Measurements from ENCODE around the gene AKAP13. TPM values are rescaled to one million over a fixed set of nuclear protein-coding genes. Genes with fewer than 3 reads are reported as not detected.

AKAP13 gene
- total and polyA plus RNA-seq, 2 of the 13 experiments (the other 11 are each of a cell fraction or from before 2014, with no cell fraction given) = 6.7 to 27.1 TPM

GRCh38 chr15:85331655-85332285, 48.6 kb upstream of the AKAP13 start:
- H3K27me3 ChIP-seq (ENCODE audit: control insufficient read depth in 1 of 2, insufficient read depth in 2 of 2, low read length in 2 of 2) = no peaks in the 10 kb centered on the region; a peak in 2 of 5 replicates
- no peaks in the 10 kb centered on the region for H3K79me2 ChIP-seq (ENCODE audit: insufficient read depth, low read length)
- ChIA-PET POLR2A (interaction anchor here (1.3 to 1.4 kb wide), 2 partner anchors 13 to 102 kb away, joined by 5 to 7 read pairs; no protein-coding TSS in a partner anchor), CTCF (ENCODE audit: low intra/inter-chr PET ratio, low total read pairs) (interaction anchor here (1.2 to 1.6 kb wide), 3 partner anchors 82 to 173 kb away, joined by 3 to 7 read pairs (median 4); no protein-coding TSS in a partner anchor)
- TF ChIP-seq HNF4G (IDR thresholded peaks at IDR 0.05; ENCODE audit: borderline replicate concordance, low read depth, low read length) (no peak), HNF4G (CRISPR knock-in tag; IDR thresholded peaks at IDR 0.05; ENCODE audit: borderline replicate concordance, low read depth) (no peak), ATAD3A (CRISPR knock-in tag; IDR thresholded peaks at IDR 0.05) (no peak), RORA (CRISPR knock-in tag; IDR thresholded peaks at IDR 0.05) (no peak), NFRKB (IDR thresholded peaks at IDR 0.05) (no peak), FOXA3 (CRISPR knock-in tag; IDR thresholded peaks at IDR 0.05) (no peak)
- TF ChIP-seq, protein P1, sequence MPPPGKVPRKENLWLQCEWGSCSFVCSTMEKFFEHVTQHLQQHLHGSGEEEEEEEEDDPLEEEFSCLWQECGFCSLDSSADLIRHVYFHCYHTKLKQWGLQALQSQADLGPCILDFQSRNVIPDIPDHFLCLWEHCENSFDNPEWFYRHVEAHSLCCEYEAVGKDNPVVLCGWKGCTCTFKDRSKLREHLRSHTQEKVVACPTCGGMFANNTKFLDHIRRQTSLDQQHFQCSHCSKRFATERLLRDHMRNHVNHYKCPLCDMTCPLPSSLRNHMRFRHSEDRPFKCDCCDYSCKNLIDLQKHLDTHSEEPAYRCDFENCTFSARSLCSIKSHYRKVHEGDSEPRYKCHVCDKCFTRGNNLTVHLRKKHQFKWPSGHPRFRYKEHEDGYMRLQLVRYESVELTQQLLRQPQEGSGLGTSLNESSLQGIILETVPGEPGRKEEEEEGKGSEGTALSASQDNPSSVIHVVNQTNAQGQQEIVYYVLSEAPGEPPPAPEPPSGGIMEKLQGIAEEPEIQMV (CRISPR knock-in tag; IDR thresholded peaks at IDR 0.05; ENCODE audit: low read depth) = no peak
- H3K27ac ChIP-seq (ENCODE audit: extremely low read length, insufficient read depth, low read length) = peak overlapping the region; percentile 31
- H2AFZ ChIP-seq (ENCODE audit: low read length) = peak overlapping the region; percentile 91
- no peak for ATAC-seq
- no peak for DNase-seq (ENCODE audit: low spot score)
- peak overlapping the region; percentile 93 for H3K4me2 ChIP-seq (ENCODE audit: low read depth, low read length)
- in situ Hi-C loops (cut with HindIII; ENCODE audit: extremely low pct_ligation_motif_present, low pct_unique_long_range_greater_than_20kb) = no loop called here
- WGBS (ENCODE audit: low lambda C conversion rate) = 76% methylated on average over 8 of the region's 8 CpGs
- peak overlapping the region; percentile 46 to 74 (median 65); a peak in 5 of 6 replicates for H3K4me3 ChIP-seq (replicated peaks in 1 of 3; ENCODE audit: insufficient read depth in 1 of 3, low read depth in 2 of 3, low read length in 3 of 3)
- H3K9me3 ChIP-seq (ENCODE audit: low read length) = no peaks in the 10 kb centered on the region
- no TSS peak for BruUV-seq (replicated peaks)
- H3K36me3 ChIP-seq (replicated peaks in 1 of 2; ENCODE audit: control insufficient read depth in 1 of 2, insufficient read depth in 2 of 2, low read length in 2 of 2) = no peaks in the 10 kb centered on the region
- peaks cover 60% of the 10 kb centered on the region for H3K4me1 ChIP-seq (ENCODE audit: insufficient read depth, low read length)
- no peak for FAIRE-seq
- peak overlapping the region; percentile 43; the same call in 1 of the 2 replicates for H3K9ac ChIP-seq (ENCODE audit: insufficient read depth, low read depth, low read length)
- intact Hi-C loops (cut with micrococcal nuclease; ENCODE audit: unreplicated experiment) = loop anchor here (2.0 to 10.0 kb wide), 4 partner anchors 35 to 171 kb away; partner anchors contain the start of gene AKAP13
- H4K20me1 ChIP-seq (ENCODE audit: insufficient read depth, low read length) = no peaks in the 10 kb centered on the region
